Ovary (tissue), 9 donors: ENCODE results near the gene VDR. TPM values are rescaled to one million over a fixed set of nuclear protein-coding genes. Genes with fewer than 3 reads are reported as not detected.

Source experiments
- DNase-seq, 5 donors: peaks; one replicate each; pipeline ENCODE4 v3.0.0-alpha.2; 2019 to 2020
- H3K27ac ChIP-seq, 2 donors: fragments of 200-600 bp; one replicate each; pipeline versions ENCODE4 v1.5.1 to v1.8.0; 2019 to 2022
- H3K27me3 ChIP-seq: fragments of 200-600 bp; one replicate; pipeline ENCODE4 v1.8.0; 2022
- H3K36me3 ChIP-seq: fragments of 200-600 bp; sonication (generic); one replicate; pipeline ENCODE4 v1.5.1; 2019
- H3K4me1 ChIP-seq: one replicate; pipeline ENCODE4 v1.8.1; 2013; ENCODE audit warnings: mild to moderate bottlenecking, moderate library complexity; ENCODE audit not compliant: insufficient read depth
- H3K4me3 ChIP-seq: fragments of 200-600 bp; sonication (generic); one replicate; pipeline ENCODE4 v1.5.1; 2017
- H3K9me3 ChIP-seq, 2 donors: fragments of 200-600 bp in 1 of 2; sonication (generic) in 1 of 2; one replicate each; pipeline versions ENCODE4 v1.5.1 to v1.8.1; 2013 to 2019; ENCODE audit warnings: mild to moderate bottlenecking in 1 of 2, moderate library complexity in 1 of 2
- EP300 ChIP-seq: sonication (generic); formaldehyde crosslinking; IDR thresholded peaks from one replicate; pipeline ENCODE4 v1.6.1; 2017; ENCODE audit warnings: antibody characterized with exemption
- POLR2A ChIP-seq: fragments of 450-650 bp; IDR thresholded peaks from one replicate; pipeline ENCODE4 v1.6.1; 2017; ENCODE audit warnings: antibody characterized with exemption, mild to moderate bottlenecking, moderate library complexity
- WGBS, 3 donors: extraction: QIAGEN DNeasy Blood & Tissue Kit in 1 of 3; methylation state at CpG; one replicate each; pipeline versions ENCODE4 v1.1.5 to v1.1.7; 2013 to 2017; 5-methylcytosine and 5-hydroxymethylcytosine counted together
- intact Hi-C, 4 donors: fragments of 100-400 bp; cut with DNase I; formaldehyde crosslinking; loops; one replicate each; pipeline versions ENCODE4 v1.11.0 to v1.15.1; 2022 to 2023
- polyA plus RNA-seq, 2 donors: library from polyadenylated mRNA; stranded (reverse); fragments of 200-250 nt in 1 of 2; fragments of 350-450 nt in 1 of 2; fragmentation: Illumina TruSeq in 1 of 2; extraction: RNeasy Lipid Tissue Mini Kit (QIAGEN cat#74804) in 1 of 2; gene quantifications; one replicate each; pipeline ENCODE4 v1.2.3, GENCODE V29; 2013 to 2014
- total RNA-seq, 7 donors: library from RNA; depleted of rRNA in 2 of 7; stranded (reverse); fragments of >200 nt in 2 of 7; fragmentation: NEBNext Ultra II Directional in 3 of 7; extraction: Animal tissue kit (Norgen Biotek cat#: 25700) in 3 of 7; gene quantifications; one replicate each; pipeline versions ENCODE4 v1.1.0 to v1.2.4, GENCODE V29; 2016 to 2023
- TF ChIP-seq, protein P1 (sequence below), 3 donors: fragments of 450-650 bp in 2 of 3; fragments of 200-600 bp in 1 of 3; IDR thresholded peaks; one replicate each; pipeline versions ENCODE4 v1.5.1 to v1.8.0; 2016 to 2022; ENCODE audit warnings: antibody characterized with exemption in 3 of 3, mild to moderate bottlenecking in 1 of 3
- donor health status: DM: no; HTN: no; CAD: no; lungs with moderate emphysema.
- donor health status: DM: no; HTN: no; CAD: no.
- donor health status: Bipolar disorder and iron deficiency.
- donor health status: DM: yes; HTN: yes; CAD: no.
- donor health status: DM: no; HTN: no; CAD: no.
- donor health status: DM: yes; HTN: yes; CAD: no.

Gene VDR
- total and polyA plus RNA-seq, 9 donors = 0.31 to 2.7 (median 1.1) TPM

DNA sequence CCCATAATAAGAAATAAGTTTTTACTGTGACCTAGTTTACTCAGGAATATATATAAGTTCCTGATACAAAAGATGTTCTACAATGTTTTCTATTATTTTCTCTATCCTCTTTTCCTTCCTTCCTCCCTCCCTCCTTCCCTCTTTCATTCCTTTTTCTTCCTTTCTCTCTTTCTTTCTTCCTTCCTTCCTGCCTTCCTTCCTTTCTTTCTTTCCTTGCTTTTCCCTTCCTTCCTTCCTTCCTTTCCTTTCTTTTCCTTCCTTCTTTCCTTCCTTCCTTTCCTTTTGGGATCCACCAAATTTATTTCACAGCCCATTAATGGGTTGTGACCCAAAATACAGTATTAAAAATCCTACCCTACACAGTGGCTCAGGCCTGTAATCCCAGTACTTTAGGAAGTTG is 3.9 kb upstream of the VDR start:
- intact Hi-C loops = no loop called here
- Histone ChIP-seq H3K4me3 (no peak overlapping the region), H3K4me1 (peaks cover 9% of the 10 kb centered on the region), H3K27ac (no peak overlapping the region), H3K36me3 (no peaks in the 10 kb centered on the region), H3K27me3 (no peaks in the 10 kb centered on the region), H3K9me3 (no peaks in the 10 kb centered on the region)
- TF ChIP-seq, protein P1, sequence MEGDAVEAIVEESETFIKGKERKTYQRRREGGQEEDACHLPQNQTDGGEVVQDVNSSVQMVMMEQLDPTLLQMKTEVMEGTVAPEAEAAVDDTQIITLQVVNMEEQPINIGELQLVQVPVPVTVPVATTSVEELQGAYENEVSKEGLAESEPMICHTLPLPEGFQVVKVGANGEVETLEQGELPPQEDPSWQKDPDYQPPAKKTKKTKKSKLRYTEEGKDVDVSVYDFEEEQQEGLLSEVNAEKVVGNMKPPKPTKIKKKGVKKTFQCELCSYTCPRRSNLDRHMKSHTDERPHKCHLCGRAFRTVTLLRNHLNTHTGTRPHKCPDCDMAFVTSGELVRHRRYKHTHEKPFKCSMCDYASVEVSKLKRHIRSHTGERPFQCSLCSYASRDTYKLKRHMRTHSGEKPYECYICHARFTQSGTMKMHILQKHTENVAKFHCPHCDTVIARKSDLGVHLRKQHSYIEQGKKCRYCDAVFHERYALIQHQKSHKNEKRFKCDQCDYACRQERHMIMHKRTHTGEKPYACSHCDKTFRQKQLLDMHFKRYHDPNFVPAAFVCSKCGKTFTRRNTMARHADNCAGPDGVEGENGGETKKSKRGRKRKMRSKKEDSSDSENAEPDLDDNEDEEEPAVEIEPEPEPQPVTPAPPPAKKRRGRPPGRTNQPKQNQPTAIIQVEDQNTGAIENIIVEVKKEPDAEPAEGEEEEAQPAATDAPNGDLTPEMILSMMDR (IDR thresholded peaks at IDR 0.05) = no peak
- TF ChIP-seq POLR2A = no peak
- no peak for TF ChIP-seq EP300
- no peak for DNase-seq

DNA sequence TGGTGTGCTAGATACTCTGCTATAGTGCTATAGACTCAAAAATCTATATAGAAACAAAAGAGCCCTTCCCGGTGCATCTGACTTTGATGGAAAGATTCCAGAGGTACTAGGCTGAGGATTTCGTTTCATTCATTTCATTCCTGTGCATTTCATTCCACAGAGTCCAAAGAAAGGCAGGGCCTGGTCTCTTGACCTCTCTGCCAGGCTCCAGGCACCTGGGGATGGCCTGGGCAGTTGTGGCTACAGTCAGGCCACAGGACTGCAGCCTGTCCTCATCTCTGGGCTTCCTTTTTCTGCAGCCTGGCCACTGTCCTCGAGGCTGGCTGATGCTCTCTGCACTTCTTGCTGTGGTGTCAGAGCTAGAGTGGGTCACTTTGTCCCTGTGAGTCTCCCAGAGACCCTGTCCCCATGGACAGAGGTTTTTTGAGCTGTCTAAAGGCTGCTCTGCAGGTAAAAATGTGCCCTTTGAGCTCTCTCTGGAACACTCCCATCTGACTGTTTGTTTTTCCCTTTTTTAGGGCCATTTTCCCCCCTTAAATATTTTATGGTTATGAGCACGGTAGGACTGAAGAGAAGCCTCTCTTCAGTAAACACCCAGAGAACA is 3.2 kb upstream of the VDR start:
- 65 to 71% (median 68%) methylated on average over 4 of the region's 4 CpGs for WGBS, 3 donors
- no peak overlapping the region for H3K4me3 ChIP-seq
- no peaks in the 10 kb centered on the region for H3K36me3 ChIP-seq
- H3K27ac ChIP-seq = no peak overlapping the region
- intact Hi-C loops = no loop called here
- no peaks in the 10 kb centered on the region for H3K27me3 ChIP-seq
- no peaks in the 10 kb centered on the region for H3K9me3 ChIP-seq
- no peak for DNase-seq
- TF ChIP-seq, protein P1 (IDR thresholded peaks at IDR 0.05) = no peak
- TF ChIP-seq POLR2A (no peak), EP300 (no peak)
- H3K4me1 ChIP-seq = peaks cover 11% of the 10 kb centered on the region

DNA sequence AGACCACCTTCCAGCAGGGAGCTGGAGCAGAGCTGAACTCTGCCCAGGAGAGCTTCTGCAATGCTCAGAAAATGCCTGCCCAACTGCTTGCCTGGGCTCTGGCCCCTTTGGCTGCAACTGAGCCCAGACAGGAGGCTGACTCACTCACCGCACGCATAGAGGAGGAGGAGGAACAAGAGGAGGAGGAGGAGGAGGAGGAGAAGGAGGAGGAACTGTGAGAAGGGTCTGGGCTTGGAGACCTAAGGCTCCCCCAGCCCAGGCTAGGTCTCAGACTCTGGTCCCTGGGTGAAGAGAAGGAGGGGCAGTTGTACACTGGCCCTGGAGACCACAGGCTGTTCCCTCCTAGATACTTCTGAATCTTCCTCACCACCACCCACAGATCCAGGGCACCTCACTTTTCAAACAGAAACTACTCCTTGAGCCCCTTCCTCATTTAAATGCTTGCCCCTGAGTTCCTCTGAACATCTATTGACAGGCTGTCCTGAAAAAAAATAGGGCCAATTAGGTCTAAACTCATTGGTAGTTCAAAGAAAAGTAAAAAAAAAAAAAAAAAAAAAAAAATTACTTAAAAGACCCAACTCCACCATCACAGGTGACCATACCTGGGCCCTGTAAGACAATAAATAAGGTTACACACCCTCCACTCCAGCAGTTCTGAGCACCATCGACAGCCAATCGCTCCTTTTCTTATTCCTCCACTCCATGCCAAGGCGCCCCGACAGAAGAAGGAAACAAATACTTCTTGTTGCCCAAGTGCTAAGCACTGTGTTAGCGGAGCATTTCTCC is 674 bp downstream of the VDR start:
- Histone ChIP-seq H3K4me3 (peak overlapping the region; percentile 52), H3K9me3 (no peaks in the 10 kb centered on the region), H3K36me3 (no peaks in the 10 kb centered on the region), H3K4me1 (peaks cover 11% of the 10 kb centered on the region), H3K27ac (no peak overlapping the region), H3K27me3 (no peaks in the 10 kb centered on the region)
- TF ChIP-seq EP300 (no peak), POLR2A (no peak)
- TF ChIP-seq, protein P1 (IDR thresholded peaks at IDR 0.05) = no peak
- intact Hi-C loops = loop anchor here in 1 of 4 donors (2.0 kb wide), 1 partner anchor 55 kb away; no protein-coding TSS in a partner anchor
- 2 to 3% (median 3%) methylated on average over 7 of the region's 7 CpGs for WGBS, 3 donors
- DNase-seq = peak in 2 of 5 donors; percentile 35 to 49

DNA sequence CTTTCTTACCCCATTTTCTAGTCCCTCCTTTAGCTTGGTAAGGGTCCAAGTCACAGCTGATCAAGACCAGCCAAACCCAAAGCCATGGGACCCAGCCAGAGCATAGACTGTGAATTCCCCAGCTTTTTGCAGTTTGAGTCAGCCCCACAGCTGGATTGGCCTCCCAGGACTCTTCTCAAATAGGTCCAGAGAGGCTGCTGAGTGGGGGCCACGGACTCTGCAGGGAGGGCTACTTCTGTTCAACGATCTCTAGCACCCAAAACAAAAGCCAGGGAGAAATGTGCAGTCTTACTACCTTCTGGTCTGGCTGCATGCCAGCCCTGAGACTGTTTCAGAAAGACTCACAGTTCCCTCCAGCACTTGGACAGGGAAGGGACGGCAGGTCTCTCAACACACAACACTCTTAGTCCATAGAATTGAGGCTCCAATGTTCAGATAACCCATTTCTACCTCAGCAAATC is 1.6 kb downstream of the VDR start:
- WGBS, 3 donors = 36 to 44% (median 38%) methylated on average over 3 of the region's 3 CpGs

More for the DNA sequence above, 1.6 kb downstream of the VDR start:
- no peak overlapping the region for H3K27ac ChIP-seq
- H3K4me3 ChIP-seq = no peak overlapping the region
- H3K9me3 ChIP-seq = no peaks in the 10 kb centered on the region
- DNase-seq = no peak
- H3K4me1 ChIP-seq = peaks cover 11% of the 10 kb centered on the region
- intact Hi-C loops = no loop called here
- no peaks in the 10 kb centered on the region for H3K27me3 ChIP-seq
- TF ChIP-seq POLR2A = no peak
- TF ChIP-seq, protein P1 (IDR thresholded peaks at IDR 0.05) = no peak
- no peak for TF ChIP-seq EP300
- H3K36me3 ChIP-seq = no peaks in the 10 kb centered on the region
